ENCODE results near the gene SRSF4. TPM values are rescaled to one million over a fixed set of nuclear protein-coding genes. Genes with fewer than 3 reads are reported as not detected.
"Not testable (repeated sequence)": the region's sequence is repeated elsewhere in the genome, so short reads cannot be mapped to it uniquely, and the experiment has no call there.

SRSF4 gene
- polyA plus RNA-seq, 5 donors = 110 to 131 (median 124) TPM

- no peak for DNase-seq
These were observed 11.7 kb downstream of the SRSF4 start for GRCh38 chr1:29169976-29170375.

GRCh38 chr1:29167904-29168303 lies 13.8 kb downstream of the SRSF4 start:
- DNase-seq = no peak

GRCh38 chr1:29166291-29166878 lies 15.3 kb downstream of the SRSF4 start:
- no peak for DNase-seq

- no peak for DNase-seq
These were observed 17.1 kb downstream of the SRSF4 start for GRCh38 chr1:29164588-29164987.

- no peak for DNase-seq
These were observed 19.1 kb downstream of the SRSF4 start for GRCh38 chr1:29162476-29163138.

GRCh38 chr1:29162025-29162424 lies 19.7 kb downstream of the SRSF4 start:
- DNase-seq = no peak

- no peak for DNase-seq
These were observed 21.9 kb downstream of the SRSF4 start for GRCh38 chr1:29159773-29160172.

- no peak for DNase-seq
These were observed 24.5 kb downstream of the SRSF4 start for GRCh38 chr1:29157269-29157601.

GRCh38 chr1:29156543-29157268 lies 25.0 kb downstream of the SRSF4 start:
- DNase-seq = peak in 1 of 2 donors; percentile 23

GRCh38 chr1:29152046-29152805 lies 29.5 kb downstream of the SRSF4 start:
- no peak for DNase-seq

GRCh38 chr1:29150346-29150745 lies 31.4 kb downstream of the SRSF4 start:
- not testable (repeated sequence) for DNase-seq

- DNase-seq = no peak
These were observed 32.8 kb downstream of the SRSF4 start for GRCh38 chr1:29148656-29149491.

- DNase-seq = no peak
These were observed 35.8 kb downstream of the SRSF4 start for GRCh38 chr1:29145739-29146437.

- DNase-seq = no peak
These were observed 37.5 kb downstream of the SRSF4 start for GRCh38 chr1:29144178-29144577.

GRCh38 chr1:29142714-29143113 lies 39.0 kb downstream of the SRSF4 start:
- DNase-seq = no peak

GRCh38 chr1:29136391-29136915 lies 45.2 kb downstream of the SRSF4 start:
- no peak for DNase-seq

- no peak for DNase-seq
These were observed 47.0 kb downstream of the SRSF4 start for GRCh38 chr1:29134695-29135028.

- no peak for DNase-seq
These were observed 47.6 kb downstream of the SRSF4 start for GRCh38 chr1:29133861-29134694.

- DNase-seq = not testable (repeated sequence)
These were observed 50.6 kb downstream of the SRSF4 start for GRCh38 chr1:29131056-29131455.

GRCh38 chr1:29129916-29130315 lies 51.8 kb downstream of the SRSF4 start:
- no peak for DNase-seq
